Activated CD4-positive, alpha-beta T cell treated with anti-CD3 and anti-CD28 coated beads for 4 hours (primary cell): ENCODE data around the gene PRKCA.

Experiments used
- DNase-seq, 2 donors: peaks; one replicate each; pipeline ENCODE4 v3.0.0-alpha.2; 2020

The PRKCA gene

DNA sequence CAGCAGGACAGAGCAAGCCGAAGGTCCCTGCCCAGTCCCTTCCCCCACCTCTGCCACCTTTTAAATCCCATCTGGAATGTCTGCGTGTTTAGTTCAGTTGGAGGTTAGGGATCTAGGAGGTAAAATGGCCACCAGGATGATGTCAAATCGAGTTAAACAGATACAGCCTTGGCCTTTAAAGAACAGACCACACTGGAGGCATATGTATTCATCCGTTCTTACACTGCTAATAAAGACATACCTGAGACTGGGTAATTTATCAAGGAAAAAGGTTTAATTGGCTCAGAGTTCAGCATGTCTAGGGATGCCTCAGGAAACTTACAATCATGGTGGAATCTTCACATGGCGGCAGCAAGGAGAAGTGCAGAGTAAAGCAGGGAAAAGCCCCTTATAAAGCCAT lies 364.7 kb downstream of the PRKCA start:
- no peak for DNase-seq

DNA sequence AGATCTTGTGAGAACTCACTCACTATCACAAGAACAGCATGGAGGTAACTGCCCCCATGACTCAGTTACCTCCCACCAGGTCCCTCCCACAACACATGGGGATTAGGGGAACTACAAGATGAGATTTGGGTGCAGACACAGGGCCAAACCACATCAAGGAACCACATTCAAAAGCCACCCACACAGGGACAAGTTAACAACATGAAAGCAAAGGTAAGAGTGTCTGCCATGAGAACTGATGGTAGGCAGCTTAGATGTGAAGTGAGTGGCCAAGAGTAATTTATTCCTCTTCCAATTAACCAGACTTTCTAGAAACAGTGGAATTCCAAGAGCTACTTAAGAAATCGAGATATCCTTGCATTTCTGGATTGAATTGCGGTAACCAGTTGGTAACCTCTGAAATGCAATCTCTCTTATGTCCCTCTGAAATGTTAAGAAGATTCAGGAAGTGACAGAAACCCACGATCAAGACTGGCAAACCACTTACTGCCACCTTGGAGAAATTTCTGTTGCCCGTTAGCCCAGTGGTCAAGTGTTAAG lies 365.1 kb downstream of the PRKCA start:
- DNase-seq, result peak; percentile 67 to 75

- no peak for DNase-seq
These were observed 367.8 kb downstream of the PRKCA start for GRCh38 chr17:66670206-66670605.

GRCh38 chr17:66671156-66671555 lies 368.7 kb downstream of the PRKCA start:
- DNase-seq, result no peak

- peak; percentile 64 to 67 for DNase-seq
These were observed 371.4 kb downstream of the PRKCA start for GRCh38 chr17:66673668-66674276.

- DNase-seq, result no peak
These were observed 373.0 kb downstream of the PRKCA start for GRCh38 chr17:66675273-66675990.

DNA sequence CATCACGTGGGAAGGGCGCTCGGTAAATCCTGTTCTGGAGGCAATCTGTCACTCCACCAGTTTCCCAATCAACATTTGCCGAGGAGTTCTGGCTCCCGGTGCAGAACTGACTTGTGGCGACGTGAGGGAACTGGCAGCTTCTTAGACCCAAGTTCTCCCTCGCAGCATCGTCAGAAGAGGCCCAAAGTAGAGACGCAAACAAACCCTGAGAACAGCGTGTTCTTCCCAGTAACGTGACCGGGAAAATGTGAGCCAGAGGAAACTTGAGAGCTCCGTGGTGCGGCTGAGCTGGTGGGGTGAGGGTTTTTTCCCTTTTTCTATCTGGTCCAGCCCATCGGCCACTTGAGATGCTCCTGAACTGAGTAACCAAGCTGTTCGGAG lies 373.6 kb downstream of the PRKCA start:
- DNase-seq, result no peak

DNA sequence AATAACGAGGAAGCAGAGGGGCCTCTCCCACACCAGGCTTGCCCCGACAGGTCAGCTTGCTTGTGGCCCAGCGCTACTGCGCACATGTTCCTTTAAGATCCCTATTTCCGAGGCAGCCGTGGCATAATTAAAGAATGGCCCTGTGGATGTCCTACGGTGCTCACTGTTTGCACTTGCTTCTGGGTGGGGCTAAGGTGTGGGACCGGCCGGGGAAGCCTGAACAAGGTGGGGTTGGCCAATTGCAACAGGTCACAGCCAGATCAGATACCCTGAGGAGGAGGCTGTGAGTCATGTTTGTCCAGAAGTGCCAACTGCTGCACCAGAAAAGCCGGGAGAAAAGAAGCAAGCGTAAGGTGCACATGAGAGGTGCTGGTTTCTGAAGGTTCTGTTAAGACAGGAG lies 374.0 kb downstream of the PRKCA start:
- no peak for DNase-seq

- no peak for DNase-seq
These were observed 375.0 kb downstream of the PRKCA start for GRCh38 chr17:66677201-66677981.

DNA sequence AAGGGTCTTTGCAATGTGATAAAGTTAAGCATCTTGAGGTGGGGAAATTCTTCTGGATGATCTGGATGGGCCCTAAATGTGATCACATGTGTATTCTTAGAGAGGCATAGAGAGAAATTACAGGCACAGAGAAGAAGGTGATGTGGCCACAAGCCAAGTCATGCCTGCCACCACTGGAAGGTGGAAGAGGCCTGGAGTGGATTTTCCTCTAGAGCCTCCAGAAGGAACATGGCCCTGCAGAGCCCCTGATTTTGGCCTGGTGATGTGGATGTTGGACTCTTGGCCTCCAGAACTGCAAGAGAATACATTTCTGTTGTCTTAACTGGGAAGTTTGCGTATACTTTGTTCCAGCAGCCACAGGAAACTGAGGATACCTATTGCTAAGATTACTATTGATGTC lies 375.6 kb downstream of the PRKCA start:
- DNase-seq, result no peak

DNA sequence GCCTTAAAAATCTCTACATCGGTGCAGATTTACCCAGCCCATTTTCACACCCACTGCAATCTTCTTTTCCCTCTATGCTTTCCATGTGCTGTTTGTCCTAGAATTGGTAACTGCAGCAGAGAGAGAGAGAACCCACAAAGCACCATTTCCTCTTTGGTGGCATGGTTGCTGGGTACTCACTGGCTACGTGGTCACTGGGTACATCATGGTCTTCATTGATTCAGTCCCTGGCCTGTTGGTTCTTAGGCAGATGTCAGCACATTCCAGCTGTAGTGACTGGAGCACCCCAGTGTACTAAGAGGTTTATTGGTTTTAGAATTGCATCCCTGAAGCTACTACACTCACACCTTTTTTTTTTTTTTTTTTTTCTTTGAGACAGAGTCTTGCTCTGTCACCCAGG lies 376.4 kb downstream of the PRKCA start:
- DNase-seq, result no peak

- no peak for DNase-seq
These were observed 377.5 kb downstream of the PRKCA start for GRCh38 chr17:66679631-66680517.

DNA sequence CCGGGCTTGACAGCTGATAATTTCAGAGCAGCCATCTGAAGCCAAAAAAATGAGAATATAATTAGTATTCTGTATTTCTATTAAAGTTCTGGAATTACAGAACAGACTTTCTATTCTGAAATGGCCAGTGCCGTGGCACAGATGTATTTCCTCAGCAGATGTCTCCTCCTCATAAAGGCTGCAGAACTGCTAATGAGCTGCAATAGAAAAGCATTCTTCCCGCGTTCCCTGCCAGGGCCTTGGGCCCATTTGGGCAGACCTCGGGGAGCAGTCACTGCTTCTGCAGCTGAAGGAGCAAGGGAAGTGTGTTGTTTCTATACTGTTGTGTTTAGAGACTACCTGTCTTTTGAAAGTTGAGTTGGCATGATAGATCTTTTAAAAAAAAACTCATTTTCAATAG lies 379.9 kb downstream of the PRKCA start:
- no peak for DNase-seq

- DNase-seq, result no peak
These were observed 381.8 kb downstream of the PRKCA start for GRCh38 chr17:66684261-66684660.

DNA sequence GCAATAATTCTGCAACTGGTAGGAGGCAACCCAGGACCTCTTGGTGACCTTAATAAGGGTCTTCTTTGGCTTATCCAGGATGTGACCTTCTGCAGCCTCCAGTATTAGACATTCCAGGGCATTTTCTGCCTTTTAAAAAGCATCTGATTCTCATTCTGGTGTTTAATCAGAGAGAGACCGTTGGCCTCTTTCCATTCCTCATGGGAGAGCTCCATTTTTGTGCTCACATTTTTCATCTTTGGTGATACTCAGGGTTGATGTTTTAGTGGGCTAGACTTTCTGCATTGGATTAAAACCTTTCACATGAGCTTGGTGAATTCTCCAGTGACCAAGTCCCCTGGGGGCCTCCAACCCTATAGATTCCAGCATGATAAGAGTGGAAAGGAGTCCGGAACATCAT lies 382.3 kb downstream of the PRKCA start:
- no peak for DNase-seq

GRCh38 chr17:66686601-66687000 lies 384.2 kb downstream of the PRKCA start:
- no peak for DNase-seq

GRCh38 chr17:66687570-66688284 lies 385.3 kb downstream of the PRKCA start:
- no peak for DNase-seq

DNA sequence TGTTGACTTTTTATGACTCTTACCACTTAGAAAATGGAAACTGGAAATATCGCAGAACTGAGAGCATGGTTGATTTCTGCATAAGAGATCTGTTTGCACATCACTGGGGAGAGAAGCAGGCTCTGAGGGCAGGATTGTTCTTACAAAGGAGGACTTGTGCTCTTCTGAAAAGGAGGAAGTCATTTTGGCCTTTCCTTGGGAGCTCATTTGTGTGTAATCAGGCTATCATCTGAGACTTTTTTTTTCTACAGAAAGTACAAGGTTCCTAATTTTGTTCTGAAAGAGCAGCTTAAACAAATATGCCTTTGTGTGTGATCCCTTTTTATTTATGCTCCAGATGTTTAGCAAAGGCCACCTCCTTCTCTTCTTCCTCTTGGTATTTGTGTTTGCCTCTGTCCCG lies 386.8 kb downstream of the PRKCA start:
- no peak for DNase-seq

GRCh38 chr17:66690166-66690565 lies 387.8 kb downstream of the PRKCA start:
- no peak for DNase-seq

GRCh38 chr17:66691644-66692420 lies 389.4 kb downstream of the PRKCA start:
- no peak for DNase-seq

DNA sequence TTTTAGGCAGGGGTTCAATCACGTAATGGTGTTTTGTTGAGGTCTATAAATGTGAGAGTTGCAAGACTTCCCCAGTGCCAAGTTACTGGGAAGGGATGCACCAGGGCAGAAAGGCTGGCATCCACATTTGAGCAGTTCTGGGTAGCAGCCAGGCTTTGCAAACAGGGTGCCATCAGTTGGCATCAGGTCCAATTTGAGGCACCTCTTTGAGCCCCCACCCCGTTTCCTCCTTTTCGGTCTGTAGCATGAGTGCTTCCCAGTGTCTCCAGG lies 389.9 kb downstream of the PRKCA start:
- DNase-seq, result no peak

DNA sequence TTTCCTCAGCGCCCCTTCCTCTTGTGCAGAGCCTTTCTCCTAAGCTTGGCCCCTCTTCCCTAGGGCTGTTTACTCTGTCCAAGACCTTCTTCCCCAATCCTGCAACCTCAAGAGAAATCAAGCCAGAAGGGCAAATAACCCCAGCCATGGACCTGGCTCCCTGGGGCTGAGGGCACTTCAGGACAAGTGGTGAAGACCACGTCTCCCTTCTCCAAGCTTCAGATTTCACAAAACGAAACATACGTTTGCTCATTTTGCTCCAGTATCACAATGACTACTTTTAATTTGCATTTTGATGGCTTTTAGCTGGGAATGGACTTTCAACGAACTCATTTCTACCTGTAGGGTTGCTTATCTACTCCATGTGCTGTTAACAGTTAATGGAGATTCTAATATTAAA lies 392.7 kb downstream of the PRKCA start:
- no peak for DNase-seq
